Measurements from ENCODE around the gene FUS. TPM values are rescaled to one million over a fixed set of nuclear protein-coding genes. Genes with fewer than 3 reads are reported as not detected.
"Not testable (repeated sequence)": the region's sequence is repeated elsewhere in the genome, so short reads cannot be mapped to it uniquely, and the experiment has no call there.

FUS gene
- total RNA-seq, 1 donor from 2014 or later = 67.2 TPM

DNA sequence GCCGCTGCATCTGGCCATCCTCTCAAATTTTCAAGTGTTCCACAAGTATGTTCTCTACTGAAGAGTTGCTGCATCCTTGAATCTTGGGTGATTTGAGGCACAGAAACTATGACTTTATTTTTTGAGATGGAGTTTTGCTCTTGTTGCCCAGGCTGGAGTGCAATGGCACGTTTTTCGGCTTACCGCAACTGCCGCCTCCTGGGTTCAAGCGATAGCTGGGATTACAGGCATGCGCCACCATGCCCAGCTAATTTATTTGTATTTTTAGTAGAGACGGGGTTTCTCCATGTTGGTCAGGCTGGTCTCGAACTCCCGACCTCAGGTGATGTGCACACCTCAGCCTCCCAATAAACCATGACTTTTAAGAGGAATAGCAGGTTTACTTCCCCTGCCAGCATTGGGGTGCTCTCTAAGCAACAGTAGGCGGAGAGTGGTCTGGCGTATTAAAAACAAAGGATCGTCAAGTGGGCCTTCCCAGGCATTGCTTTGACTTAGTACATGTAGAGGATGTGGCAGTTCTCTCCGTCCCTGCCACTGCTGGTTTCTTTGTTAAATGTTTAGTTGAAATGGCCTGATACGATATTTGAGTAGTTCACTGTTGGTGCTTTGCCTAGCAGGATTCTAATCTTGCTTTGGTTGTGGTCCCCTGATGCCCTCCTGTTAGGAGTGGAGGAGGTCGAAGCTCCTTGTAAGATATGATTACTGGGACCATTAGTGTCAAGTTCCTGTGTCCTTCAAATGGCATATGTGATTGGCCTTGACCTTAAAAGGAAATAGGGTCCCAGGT is 13.1 kb downstream of the FUS start:
- H3K4me3 ChIP-seq (ENCODE audit: low read depth, low read length) = no peak overlapping the region
- no peak for DNase-seq (ENCODE audit: low read depth)
- TF ChIP-seq, protein P1, sequence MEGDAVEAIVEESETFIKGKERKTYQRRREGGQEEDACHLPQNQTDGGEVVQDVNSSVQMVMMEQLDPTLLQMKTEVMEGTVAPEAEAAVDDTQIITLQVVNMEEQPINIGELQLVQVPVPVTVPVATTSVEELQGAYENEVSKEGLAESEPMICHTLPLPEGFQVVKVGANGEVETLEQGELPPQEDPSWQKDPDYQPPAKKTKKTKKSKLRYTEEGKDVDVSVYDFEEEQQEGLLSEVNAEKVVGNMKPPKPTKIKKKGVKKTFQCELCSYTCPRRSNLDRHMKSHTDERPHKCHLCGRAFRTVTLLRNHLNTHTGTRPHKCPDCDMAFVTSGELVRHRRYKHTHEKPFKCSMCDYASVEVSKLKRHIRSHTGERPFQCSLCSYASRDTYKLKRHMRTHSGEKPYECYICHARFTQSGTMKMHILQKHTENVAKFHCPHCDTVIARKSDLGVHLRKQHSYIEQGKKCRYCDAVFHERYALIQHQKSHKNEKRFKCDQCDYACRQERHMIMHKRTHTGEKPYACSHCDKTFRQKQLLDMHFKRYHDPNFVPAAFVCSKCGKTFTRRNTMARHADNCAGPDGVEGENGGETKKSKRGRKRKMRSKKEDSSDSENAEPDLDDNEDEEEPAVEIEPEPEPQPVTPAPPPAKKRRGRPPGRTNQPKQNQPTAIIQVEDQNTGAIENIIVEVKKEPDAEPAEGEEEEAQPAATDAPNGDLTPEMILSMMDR (conservative IDR thresholded peaks at IDR 0.05; ENCODE audit: low read depth, low read length) = no peak

DNA sequence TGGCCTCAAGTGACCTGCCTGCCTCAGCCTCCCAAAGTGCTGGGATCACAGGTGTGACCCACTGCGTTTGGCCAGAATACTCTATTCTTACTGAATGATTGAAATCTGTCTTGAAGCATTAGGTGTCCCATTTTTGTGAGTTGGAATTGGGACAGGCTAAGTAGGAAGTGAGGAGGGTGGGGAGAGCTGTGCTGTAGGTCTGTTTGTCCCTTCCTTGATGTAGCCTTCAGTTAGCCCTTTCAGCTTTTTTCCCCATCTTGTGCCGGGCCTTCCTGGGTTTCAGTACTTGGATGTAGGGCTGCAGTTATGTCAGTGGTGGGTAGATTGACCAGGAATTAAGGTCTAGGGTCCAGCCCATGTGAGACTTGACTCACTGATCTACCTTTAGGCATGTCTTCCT is 13.9 kb downstream of the FUS start:
- TF ChIP-seq, protein P1 (conservative IDR thresholded peaks at IDR 0.05; ENCODE audit: low read depth, low read length) = no peak
- no peak overlapping the region for H3K4me3 ChIP-seq (ENCODE audit: low read depth, low read length)
- DNase-seq (ENCODE audit: low read depth) = no peak

DNA sequence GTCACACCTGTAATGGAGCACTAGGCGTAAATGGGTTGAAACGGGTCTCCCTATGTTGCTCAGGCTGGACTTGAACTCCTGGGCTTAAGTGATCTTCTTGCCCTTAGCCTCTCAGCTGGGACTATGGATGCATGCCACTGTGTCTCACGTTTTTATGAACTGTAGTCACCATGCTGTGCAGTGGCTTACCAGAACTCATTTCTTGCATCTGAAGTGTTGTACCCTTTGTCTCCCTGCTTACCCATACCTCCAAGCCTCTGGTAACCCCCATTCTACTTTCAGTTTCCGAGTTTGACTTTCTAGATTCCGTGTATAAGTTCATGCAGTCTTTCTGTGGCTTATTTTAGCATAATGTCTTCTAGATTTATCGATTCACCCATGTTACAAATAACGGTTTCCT is 15.0 kb downstream of the FUS start:
- H3K4me3 ChIP-seq (ENCODE audit: low read depth, low read length) = no peak overlapping the region
- DNase-seq (ENCODE audit: low read depth) = no peak
- TF ChIP-seq, protein P1 (conservative IDR thresholded peaks at IDR 0.05; ENCODE audit: low read depth, low read length) = no peak

DNA sequence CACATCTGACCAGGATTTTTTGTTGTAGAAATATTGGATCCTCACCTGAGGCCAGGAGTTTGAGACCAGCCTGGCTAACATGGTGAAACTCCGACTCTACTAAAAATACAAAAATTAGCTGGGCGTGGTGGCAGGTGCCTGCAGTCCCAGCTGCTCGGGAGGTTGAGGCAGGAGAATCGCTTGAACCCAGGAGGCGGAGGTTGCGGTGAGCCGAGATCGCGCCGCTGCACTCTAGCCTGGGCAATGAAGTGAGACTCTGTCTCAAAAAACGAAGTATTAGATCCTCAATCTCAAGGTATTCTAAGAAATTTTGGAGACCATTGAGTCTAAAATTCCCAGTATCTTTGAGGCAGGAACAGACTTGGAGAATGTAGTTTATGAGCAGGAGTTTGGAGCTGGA is 15.9 kb downstream of the FUS start:
- not testable (repeated sequence) for DNase-seq (ENCODE audit: low read depth)

DNA sequence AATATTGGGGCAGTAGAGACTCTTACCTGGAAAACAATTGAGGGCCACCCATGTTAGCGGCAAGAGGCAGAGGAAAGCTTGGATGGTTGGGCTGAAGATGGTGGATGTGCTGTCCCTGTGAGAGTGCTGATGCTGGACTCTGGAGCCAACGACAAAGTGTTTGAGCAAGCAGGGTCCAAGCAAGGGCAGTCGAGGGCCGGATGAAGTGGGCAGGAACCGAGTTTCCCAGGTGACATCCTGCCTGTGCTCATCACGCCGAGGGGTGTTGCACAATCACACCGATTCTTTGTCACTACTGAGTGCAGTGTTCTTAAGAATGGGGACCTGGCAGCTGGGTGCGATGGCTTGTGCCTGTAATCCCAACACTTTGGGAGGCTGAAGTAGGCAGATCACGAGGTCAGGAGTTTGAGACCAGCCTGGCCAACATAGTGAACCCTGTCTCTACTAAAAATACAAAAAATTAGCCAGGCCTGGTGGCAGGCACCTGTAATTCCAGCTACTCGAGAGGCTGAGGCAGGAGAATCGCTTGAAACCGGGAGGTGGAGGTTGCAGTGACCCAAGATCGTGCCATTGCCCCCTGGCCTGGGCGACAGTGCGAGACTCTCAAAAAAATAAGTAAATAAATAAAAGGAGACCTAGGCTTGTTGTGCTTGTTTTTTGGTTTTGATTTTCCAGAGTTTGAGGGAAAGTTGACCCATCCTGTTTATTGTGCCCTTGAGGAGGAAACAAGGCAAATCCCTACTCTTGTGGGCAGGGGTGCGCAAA is 16.6 kb downstream of the FUS start:
- no peak overlapping the region for H3K4me3 ChIP-seq (ENCODE audit: low read depth, low read length)
- no peak for DNase-seq (ENCODE audit: low read depth)
- TF ChIP-seq, protein P1 (conservative IDR thresholded peaks at IDR 0.05; ENCODE audit: low read depth, low read length) = no peak

More for the DNA sequence above, 15.9 kb downstream of the FUS start:
- H3K4me3 ChIP-seq (ENCODE audit: low read depth, low read length) = not testable (repeated sequence)

DNA sequence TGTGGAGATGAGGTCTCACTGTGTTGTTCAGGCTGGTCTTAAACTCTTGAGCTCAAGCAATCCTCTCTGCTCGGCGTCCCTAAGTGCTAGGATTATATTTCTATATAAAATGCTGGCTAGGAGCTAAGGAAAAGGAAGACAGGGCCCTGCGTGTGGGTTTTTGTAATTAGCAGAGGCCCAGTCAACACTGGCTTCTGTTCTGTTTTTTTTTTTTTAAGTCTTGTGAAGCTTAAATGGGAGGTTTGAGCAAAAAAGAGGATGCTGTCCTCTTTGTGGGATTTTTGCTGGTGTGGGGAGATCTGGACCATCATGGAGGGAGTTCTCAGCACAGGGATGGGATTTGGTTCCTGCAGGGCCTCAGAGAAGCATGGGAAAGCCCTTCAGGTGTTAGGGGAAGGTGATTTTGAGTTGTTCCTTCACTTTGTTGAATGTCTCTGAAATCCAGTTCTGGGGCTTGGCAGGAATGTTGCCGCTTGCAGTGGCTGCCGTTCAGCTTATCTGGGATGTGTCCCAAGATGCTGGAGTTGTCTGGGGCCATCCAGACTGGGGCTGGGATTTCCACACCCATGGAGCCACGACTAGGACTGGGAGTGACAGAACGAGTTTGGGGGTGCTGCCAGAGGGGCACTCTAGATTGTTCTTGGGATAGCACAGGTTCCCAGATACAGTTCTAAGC is 18.4 kb downstream of the FUS start:
- H3K4me3 ChIP-seq (ENCODE audit: low read depth, low read length) = no peak overlapping the region
- TF ChIP-seq, protein P1 (conservative IDR thresholded peaks at IDR 0.05; ENCODE audit: low read depth, low read length) = no peak
- no peak for DNase-seq (ENCODE audit: low read depth)

DNA sequence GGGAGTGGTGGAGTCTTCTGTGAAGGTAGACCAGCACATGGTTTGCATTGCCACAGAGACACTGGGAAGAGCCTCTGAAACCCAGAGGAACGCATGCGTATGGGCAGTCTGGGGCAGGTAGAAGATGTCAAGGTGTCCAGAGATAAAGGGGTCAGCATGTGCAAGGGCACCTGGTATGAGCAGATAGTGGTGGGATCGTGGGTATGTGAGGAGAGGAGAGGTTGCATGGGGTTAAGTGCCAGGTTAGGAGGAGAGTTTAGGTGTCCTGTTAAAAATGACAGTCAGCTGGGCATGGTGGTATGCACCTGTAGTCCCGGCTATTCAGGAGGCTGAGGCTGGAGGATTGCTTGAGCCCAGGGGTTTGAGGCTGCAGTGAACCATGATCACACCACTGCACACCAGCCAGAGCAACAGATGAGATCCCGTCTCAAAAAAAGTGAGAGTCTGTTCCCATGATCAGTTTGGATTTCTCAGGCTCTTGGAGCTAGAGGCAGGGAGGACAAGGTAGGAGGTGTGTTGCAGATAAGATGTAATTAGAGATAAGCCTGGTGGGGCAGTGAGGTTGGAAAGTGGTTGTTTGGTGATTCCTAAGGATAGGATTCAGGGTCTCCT is 19.6 kb downstream of the FUS start:
- DNase-seq (ENCODE audit: low read depth) = no peak
- TF ChIP-seq, protein P1 (conservative IDR thresholded peaks at IDR 0.05; ENCODE audit: low read depth, low read length) = no peak
- no peak overlapping the region for H3K4me3 ChIP-seq (ENCODE audit: low read depth, low read length)

DNA sequence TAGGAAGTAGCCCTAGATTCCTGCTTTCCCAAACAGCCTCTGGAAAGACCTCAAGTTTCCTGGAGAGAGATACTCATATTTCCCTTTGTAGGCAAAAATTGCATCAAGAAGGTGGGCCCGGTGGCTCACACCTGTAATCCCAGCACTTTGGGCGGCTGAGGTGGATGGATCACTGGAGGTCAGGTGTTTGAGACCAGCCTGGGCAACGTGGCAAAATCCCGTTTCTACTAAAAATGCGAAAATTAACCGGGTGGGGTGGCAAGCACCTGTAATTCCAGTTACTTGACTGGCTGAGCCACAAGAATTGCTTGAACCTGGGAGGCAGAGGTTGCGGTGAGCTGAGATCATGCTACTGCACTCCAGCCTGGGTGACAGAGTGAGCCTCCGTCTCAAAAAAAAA is 20.2 kb downstream of the FUS start:
- not testable (repeated sequence) for H3K4me3 ChIP-seq (ENCODE audit: low read depth, low read length); DNase-seq (ENCODE audit: low read depth)

Data from epithelial cell of proximal tubule (primary cell).